ENCODE data around the gene PRKCSH.
A peak's percentile ranks its signal among the peaks of the same experiment; 100 is the strongest.
"Not testable (repeated sequence)": the region's sequence is repeated elsewhere in the genome, so short reads cannot be mapped to it uniquely, and the experiment has no call there.

Gene PRKCSH

DNA sequence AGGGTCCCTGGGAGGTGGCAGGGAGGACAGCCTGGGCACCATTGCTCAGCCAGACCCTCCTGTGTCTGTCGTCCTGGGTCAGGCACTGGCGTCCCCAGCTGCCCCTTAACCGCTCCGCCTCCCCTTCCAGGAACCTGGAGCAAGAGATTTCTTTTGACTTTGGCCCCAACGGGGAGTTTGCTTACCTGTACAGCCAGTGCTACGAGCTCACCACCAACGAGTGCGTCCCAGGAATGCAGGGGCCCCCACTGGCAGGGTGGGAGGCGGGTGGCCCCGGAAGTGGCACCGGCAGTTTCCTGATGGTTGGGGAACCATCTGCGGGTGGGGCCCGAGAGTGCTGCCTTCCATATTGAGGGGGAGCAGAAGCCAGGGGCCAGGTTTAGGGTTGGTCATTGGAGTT, 13.0 kb downstream of the PRKCSH start:
- FAIRE-seq (no peak), DNase-seq (ENCODE audit: insufficient read length, low spot score) (no peak)

DNA sequence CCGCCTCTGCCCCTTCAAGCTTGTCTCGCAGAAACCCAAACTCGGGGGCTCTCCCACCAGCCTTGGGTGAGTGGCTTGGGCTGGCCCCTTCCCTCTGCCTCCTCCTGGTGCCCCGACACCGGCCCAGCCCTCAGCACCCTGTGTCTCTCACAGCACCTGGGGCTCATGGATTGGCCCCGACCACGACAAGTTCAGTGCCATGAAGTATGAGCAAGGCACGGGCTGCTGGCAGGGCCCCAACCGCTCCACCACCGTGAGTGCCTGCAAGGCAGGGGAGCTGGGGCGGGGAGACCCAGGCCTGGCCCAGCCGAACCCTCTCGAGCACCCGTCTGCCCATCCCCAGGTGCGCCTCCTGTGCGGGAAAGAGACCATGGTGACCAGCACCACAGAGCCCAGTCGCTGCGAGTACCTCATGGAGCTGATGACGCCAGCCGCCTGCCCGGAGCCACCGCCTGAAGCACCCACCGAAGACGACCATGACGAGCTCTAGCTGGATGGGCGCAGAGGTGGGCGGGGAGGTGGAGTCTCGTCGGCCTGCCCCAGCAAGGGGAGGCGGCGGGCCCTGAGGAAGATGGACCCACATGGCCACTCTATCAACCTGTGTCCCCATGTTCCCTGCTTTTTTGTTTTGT, 13.6 kb downstream of the PRKCSH start:
- FAIRE-seq (no peak), DNase-seq (ENCODE audit: insufficient read length, low spot score) (no peak)

DNA sequence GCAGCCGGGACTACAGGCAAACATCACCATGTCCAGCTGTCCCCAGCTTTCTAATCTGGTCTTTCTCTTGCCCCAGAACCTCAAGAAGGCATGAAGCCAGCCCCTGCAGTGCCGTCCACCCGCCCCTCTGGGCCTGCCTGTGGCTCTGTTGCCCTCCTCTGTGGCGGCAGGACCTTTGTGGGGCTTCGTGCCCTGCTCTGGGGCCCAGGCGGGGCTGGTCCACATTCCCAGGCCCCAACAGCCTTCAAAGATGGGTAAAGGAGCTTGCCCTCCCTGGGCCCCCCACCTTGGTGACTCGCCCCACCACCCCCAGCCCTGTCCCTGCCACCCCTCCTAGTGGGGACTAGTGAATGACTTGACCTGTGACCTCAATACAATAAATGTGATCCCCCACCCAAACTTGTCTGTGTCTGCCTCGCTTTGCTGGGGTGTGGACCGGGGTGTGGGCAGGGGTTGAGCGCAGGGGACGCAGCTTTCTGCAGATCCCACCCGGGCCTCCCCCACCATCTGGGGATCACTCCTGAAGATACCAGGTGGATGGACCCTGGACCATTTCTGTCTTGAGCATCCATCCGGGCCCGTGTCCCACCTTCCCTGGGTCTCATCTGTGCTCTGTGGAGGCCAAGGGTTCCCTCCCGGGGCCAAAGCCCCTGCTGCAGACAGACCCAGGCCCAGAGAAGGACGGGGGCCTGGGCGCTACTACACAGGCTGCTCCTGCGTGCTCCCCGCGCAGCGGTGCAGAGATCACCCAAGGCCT, 15.3 kb downstream of the PRKCSH start:
- DNase-seq (ENCODE audit: insufficient read length, low spot score) (no peak), FAIRE-seq (no peak)

- FAIRE-seq (no peak), DNase-seq (ENCODE audit: insufficient read length, low spot score) (no peak)
These were observed 16.0 kb downstream of the PRKCSH start for GRCh38 chr19:11451327-11451870.

GRCh38 chr19:11451871-11452619, 16.6 kb downstream of the PRKCSH start:
- FAIRE-seq (no peak), DNase-seq (ENCODE audit: insufficient read length, low spot score) (no peak)

DNA sequence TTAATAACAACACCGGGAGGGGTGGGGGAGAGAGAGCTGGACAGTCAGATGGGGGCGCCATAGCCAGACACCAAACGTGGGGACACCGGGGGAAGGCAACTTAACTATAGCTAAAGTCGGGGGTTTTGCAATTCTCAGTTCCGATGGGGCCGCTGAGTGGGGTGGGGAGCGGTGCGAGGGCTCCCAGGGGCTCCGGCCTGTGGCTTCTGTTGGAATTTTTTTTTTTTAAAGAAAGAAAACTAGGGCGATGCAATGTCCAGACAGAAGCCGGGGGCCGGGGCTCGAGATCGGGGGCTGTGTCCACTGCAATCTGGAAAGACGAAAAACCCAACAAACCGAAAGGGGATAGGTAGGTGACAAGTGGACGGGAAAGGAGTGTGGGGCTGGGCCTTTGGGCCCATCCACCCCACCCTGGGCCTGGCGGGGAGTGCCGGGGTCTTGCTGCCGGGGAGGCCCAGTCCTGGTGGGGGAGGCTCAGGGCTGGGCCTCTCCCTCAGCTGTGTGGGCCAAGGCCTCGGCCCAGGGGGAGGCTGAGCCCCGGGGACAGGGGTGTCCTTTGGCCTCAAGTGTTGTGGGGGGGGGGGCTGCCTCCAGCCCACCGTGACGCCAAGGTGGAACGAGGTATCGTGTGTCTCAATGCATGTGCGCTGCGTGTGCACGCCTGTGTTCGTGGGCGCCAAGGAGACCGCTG, 17.3 kb downstream of the PRKCSH start:
- FAIRE-seq = no peak
- no peak for DNase-seq (ENCODE audit: insufficient read length, low spot score)

- FAIRE-seq (peak; percentile 78), DNase-seq (ENCODE audit: insufficient read length, low spot score) (no peak)
These were observed 18.3 kb downstream of the PRKCSH start for GRCh38 chr19:11453468-11454341.

- not testable (repeated sequence) for FAIRE-seq; DNase-seq (ENCODE audit: insufficient read length, low spot score)
These were observed 19.8 kb downstream of the PRKCSH start for GRCh38 chr19:11455233-11455554.

DNA sequence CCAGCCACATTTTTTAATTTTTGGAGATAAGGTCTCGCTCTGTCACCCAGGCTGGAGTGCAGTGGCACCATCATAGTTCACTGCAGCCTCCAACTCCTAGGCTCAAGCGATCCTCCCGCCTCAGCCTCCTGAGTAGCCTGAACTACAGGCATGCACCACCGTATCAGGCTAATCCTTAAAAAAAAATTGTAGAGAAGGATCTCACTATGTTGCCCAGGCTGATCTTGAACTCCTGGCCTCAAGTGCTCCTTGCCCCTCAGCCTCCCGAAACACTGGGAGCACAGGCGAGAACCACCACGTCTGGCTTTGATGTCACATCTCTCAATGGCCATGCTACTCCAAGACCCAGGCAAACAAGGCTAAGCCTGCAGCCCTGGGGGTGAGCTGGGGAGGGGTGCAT, 21.2 kb downstream of the PRKCSH start:
- DNase-seq (ENCODE audit: insufficient read length, low spot score) (no peak), FAIRE-seq (no peak)

GRCh38 chr19:11457115-11457514, 21.7 kb downstream of the PRKCSH start:
- DNase-seq (ENCODE audit: insufficient read length, low spot score) (no peak), FAIRE-seq (no peak)

- no peak for FAIRE-seq
These were observed 22.4 kb downstream of the PRKCSH start for GRCh38 chr19:11457831-11458230.

DNA sequence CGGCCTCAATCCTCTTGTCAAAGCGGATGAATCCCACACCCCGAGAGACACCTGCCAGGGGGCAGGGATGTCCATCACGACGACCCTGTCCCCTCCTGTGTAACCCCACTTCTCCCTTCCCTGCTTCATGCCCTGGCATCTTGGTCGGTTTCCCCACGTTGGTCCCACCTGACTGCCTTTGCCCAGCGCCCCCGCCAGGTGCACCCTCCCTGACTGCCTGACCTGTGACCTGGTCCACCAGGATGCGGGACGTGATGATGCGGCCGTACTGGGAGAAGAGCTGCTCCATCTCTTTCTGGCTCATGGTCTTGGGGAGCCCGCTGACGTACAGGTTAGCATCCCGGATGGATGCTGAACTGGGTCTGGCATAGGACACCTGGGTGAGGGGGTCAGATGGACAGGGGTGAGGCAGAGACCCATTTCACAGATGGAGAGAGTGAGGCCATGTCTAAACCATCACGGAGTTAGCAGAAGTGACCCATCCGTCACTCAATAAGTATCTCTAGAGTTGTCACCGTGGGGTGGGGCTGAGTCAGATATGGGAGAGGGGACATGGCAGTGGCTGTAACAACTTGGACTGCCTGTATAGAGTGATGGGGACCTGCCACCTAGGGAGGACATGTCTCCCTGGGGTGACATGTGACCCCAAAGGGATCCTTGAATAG, 22.9 kb downstream of the PRKCSH start:
- DNase-seq (ENCODE audit: insufficient read length, low spot score) (no peak), FAIRE-seq (no peak)

More at GRCh38 chr19:11457831-11458230, 22.4 kb downstream of the PRKCSH start:
- DNase-seq (ENCODE audit: insufficient read length, low spot score) = no peak

- not testable (repeated sequence) for FAIRE-seq; DNase-seq (ENCODE audit: insufficient read length, low spot score)
These were observed 23.5 kb downstream of the PRKCSH start for GRCh38 chr19:11458912-11459311.

DNA sequence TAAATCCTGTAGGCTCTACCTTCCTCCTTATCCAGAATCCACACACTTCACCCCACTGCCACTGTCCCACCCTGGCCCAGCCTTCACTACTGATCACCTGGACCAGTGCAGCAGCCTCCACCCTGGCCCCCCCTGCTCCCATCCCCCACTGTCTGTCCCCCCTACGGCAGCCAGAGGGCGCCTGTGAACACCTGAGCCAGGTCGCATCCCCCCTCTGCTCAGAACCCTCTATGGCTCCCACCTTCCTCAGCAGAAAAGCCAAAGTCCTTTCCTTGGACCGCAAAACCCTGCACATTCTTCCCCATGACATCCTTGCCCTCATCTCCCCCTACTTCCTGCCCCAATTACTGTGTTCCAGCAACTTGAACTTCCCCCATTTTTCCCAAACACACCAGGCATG, 24.8 kb downstream of the PRKCSH start:
- DNase-seq (ENCODE audit: insufficient read length, low spot score) (no peak), FAIRE-seq (no peak)

DNA sequence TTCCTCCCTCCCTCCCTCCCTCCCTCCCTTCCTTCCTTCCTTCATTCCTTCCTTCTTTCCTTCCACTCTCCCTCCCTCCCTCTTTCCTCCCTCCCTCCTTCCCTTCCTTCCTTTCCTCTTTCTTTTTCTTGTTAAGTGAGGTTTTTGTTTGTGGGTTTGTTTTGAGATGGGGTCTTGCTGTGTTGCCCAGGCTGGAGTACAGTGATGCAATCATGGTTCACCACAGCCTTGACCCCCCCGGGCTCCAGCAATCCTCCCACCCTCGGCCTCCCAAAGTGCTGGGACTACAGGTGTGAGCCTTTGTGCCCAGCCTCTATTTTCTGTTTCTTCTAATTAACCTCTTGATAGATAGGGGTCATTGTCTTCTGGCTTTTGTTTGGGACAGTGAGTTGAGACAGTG, 26.0 kb downstream of the PRKCSH start:
- FAIRE-seq (no peak), DNase-seq (ENCODE audit: insufficient read length, low spot score) (no peak)

GRCh38 chr19:11463391-11463790, 28.0 kb downstream of the PRKCSH start:
- FAIRE-seq (no peak), DNase-seq (ENCODE audit: insufficient read length, low spot score) (no peak)

DNA sequence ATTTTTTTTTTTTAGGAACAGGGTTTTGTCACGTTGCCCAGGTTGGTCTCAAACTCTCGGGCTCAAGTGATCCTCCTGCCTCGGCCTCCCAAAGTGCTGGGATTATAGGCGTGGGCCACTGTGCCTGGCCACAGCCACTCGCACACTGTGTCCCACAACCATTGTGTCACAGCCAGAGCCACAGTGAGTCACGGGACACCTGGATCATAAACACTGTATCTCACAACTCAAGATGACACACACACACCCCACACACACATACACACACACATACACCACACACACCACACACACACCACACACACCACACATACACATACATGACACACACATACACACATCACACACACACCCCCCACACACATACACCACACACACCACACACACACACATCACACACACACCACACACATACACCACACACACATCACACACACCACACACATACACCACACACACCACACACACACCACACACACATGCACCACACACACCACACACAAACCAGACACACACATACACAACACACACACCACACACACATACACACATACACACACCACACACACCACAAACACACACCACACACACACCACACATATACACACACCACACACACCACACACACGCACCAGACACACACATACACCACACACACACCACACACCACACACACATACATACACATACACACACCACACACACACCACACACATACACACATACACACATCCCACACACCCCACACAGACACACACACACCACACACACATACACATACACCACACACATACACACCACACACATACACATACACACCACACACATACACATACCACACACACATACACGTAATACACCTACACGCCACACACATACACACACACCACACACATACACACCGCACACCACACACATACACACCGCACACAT, 29.2 kb downstream of the PRKCSH start:
- FAIRE-seq = peak; percentile 100
- no peak for DNase-seq (ENCODE audit: insufficient read length, low spot score)

- FAIRE-seq (no peak), DNase-seq (ENCODE audit: insufficient read length, low spot score) (no peak)
These were observed 30.2 kb downstream of the PRKCSH start for GRCh38 chr19:11465600-11465999.
